ENCODE data around the gene POLN.
"Not testable (repeated sequence)": the region's sequence is repeated elsewhere in the genome, so short reads cannot be mapped to it uniquely, and the experiment has no call there.

POLN gene

GRCh38 chr4:2049381-2049780 lies 192.5 kb downstream of the POLN start:
- no peak for DNase-seq

GRCh38 chr4:2048831-2049230 lies 193.1 kb downstream of the POLN start:
- peak; percentile 2 for DNase-seq

- DNase-seq, result peak; percentile 1
These were observed 193.9 kb downstream of the POLN start for GRCh38 chr4:2047781-2048581.

DNA sequence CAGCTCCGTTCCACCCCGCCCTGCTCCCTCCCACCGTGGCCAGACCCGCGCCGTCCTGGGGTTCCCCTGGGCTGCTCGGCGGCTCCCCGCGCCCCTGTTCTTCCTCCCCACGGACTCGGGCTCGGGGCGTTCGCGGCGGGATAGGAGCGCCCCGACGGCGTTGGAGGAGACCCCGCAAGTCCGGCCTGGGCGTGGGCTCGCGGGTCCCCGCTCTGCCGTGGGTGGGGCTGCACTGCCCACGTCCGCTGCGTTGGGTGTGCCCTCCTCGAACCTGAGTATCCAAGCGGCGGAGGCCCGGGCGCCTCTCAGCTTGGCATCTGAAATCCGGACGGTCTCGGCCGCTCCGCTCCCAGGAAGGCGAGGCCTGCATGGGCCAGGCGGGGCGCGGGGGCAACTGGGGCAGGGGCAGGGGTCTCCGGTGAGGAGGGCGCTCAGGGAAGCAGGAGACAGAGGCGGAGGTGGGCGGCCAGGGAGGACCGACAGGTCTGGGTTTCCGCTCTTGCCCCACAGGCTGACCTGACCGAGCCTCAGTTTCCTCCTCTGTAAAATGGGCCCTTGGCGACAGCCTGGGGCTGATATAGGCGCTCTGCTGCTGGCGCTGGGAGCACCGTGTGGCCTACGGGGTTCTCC lies 194.8 kb downstream of the POLN start:
- DNase-seq, result no peak

- no peak for DNase-seq
These were observed 195.6 kb downstream of the POLN start for GRCh38 chr4:2046031-2046961.

- DNase-seq, result no peak
These were observed 196.4 kb downstream of the POLN start for GRCh38 chr4:2045518-2045951.

DNA sequence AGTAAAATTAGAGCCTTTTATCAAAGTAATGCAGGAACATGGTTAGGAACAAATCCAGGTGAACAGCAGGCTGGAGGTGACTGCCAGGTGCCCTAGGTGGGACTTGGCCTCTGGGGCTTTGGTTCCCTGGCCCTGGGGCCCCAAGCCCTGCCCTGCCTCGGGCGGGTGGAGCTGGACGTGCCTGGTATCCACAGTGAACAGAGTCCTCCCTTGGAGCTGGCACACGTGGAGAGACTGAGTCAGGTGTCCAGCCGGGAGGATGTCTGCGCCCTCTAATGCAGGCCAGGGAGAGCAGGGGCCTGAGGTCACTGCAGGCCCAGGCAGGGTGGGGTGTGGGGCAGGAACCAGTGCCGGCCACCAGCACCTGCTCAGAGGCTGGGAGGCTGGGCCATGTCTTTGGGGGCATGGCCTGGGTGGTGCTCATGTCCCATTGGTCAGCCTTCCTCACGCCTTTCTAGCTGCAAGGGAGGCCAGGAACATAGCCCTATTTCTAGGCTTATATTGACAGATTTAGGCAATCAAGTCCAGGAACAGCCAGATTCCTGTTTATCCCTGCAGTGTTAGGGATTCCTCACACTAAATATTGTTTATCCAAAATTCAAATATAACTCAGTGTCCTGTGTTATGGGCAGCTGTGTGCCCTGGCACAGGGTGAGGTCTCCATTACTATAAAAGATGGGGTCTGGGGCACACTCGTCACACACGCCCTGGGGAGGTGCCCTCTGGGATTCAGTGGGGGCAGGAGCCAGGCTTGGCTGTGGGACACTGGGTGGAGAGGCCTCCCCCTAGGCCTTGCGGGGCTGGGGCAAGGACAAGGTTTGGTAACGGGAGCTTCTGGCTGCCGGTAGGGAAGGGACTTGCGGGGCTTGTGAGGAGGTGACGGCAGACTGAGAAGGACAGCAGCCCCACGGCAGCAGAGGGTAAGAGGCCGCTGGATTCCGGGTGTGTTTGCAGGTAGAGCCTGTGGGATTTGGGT lies 197.1 kb downstream of the POLN start:
- no peak for DNase-seq

- no peak for DNase-seq
These were observed 197.8 kb downstream of the POLN start for GRCh38 chr4:2044119-2044485.

GRCh38 chr4:2043396-2044118 lies 198.4 kb downstream of the POLN start:
- no peak for DNase-seq

DNA sequence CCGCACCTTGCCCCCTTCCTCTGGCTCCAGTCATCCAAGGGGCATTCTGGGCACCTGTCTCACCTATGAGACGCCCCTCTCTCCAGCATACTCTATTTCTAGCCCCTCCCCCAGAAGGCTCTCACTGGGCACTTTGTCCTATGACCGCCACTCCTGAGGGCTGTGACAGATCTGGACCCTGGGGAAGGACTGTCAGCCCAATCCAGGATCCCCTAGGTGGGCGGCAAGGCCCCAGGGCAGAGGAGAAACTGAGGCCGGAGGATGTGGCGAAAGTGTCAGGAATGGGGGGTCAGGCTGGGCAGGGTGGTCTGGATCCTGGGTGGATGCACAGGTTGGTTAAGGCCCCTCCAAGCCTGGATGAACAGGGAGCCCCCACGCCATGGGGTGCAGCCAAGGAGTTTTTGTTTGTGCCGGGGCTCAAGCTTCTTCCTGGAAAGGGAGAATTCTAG lies 198.9 kb downstream of the POLN start:
- DNase-seq, result no peak

DNA sequence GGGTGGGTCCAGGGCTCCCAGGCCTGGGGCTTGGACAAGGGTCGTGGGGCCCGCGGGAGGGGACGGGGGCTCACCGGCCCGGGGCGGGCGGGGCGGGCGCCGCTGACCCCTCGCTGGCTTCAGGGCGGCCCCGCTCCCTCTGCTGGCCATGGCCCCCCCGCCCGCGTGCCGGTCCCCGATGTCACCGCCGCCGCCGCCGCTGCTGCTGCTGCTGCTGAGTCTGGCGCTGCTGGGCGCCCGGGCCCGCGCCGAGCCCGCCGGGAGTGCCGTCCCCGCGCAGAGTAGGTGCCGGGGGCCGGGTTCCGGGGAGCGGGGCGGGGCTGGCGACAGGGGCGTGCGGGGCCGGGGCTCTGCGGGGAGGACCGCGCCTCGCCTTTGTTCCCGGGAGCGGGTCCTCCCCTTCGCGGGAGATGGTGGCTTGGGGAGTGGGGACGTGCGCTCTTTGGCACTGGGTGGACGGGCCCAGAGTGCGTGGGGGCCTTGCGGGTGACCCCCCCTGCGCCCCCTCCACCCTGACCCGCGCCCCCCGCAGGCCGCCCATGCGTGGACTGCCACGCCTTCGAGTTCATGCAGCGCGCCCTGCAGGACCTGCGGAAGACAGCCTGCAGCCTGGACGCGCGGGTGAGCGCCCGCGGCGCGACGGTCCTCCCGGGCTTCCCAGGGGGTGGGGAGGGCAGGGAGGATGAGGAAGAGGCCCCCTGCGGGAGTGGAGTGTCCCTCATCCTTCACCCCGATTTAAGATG lies 199.5 kb downstream of the POLN start:
- peak; percentile 46 for DNase-seq

DNA sequence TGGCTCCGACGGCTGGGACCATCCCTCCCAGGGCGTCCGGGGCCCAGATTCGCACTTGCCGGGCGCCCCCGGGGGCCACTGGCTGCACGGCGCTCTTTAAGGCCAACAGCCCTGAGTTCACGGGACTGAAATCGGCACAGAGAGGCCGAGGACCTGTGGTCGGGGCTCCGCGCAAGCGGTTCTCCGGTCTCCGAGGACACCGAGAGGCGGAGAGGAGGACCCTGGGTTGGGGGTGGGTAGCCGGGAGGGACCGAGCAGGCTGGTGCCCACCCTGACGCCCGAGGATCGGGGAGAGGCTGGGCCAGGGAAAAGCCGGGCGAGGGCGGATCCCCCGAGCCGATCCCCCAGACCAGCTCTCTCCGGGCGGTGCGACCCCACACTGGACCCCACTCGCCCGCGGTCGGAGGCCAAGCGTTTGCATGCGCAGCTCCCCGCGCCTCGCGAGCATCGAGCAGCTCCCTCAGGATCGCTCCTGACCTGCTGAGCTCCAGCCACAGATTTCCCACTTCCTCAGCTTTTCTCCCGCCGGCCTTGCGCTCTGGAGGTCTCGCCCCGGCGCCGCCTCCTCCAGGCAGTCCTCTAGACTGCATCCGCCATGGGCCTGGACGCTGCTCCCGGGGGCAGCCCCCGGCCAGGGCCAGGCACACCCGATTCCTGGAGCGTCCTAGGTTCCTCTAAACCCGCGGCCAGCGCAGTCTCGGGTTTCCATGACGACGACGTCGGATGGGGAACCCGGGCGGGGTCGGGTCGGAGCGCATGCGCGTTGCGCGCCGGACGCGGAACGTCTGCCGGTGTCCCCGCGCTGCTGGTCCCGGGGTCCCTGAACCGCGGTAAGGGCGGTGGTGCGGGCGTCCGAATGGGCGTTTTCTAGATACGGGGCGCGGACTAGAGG lies 200.4 kb downstream of the POLN start:
- peak; percentile 92 for DNase-seq

DNA sequence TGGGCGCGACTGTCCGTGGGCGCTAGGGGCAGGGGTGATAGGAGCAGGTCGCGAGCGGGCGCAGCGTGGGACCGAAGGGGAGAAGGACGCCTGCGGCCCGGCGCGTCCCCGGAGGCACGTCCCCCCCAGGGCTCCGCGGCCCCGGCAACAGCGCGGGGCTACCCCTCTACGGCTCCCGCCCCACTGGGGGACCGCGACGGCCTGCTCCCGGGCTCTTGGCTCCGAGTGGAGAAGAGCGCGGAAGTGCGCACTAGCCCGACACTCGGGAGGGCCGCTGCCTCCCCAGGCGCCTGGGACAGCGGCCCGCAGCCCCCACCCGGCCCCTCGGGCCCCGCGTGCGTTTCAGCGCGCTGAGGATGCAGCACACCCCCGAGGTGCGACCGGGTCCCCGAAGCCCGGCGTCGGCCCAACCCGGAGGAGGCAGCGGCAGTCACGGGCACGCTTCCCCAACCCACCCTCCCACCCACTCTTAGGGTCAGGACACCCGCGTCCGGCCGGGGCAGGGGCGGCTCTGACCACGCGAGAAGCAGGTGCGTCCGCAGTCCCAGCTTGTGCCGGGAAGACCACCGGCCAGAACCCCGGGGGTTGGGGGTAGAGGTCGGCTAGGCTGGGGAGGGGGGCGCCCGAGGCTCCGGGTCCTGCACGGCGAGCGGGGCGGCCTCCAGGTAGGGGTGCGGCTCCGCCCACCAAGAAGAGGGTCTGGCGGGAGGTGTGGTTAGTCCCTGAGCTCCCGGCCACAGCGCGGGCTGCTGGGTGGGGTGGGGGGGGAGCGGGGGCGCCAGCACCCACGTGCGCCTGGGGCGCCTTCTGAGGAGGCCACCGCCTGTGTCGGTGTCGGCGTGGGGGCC lies 201.3 kb downstream of the POLN start:
- DNase-seq, result no peak

DNA sequence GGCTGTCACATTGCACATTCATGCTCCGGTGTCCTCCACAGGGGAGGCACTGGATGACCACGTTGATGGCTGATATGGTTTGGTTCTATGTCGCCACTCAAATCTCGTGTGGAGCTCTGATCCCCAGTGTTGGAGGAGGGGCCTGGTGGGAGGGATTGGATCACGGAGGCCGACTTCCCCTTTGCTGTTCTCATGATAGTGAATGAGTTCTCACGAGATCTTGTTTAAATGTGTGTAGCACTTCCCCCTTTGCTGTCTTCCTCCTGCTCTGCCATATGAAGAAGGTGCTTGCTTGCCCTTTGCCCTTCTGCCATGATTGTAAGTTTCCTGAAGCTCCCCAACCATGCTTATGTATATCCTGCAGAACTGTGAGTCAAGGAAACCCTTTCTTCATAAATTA lies 205.1 kb downstream of the POLN start:
- no peak for DNase-seq

GRCh38 chr4:2036327-2036726 lies 205.6 kb downstream of the POLN start:
- no peak for DNase-seq

- not testable (repeated sequence) for DNase-seq
These were observed 210.8 kb downstream of the POLN start for GRCh38 chr4:2031161-2031560.

DNA sequence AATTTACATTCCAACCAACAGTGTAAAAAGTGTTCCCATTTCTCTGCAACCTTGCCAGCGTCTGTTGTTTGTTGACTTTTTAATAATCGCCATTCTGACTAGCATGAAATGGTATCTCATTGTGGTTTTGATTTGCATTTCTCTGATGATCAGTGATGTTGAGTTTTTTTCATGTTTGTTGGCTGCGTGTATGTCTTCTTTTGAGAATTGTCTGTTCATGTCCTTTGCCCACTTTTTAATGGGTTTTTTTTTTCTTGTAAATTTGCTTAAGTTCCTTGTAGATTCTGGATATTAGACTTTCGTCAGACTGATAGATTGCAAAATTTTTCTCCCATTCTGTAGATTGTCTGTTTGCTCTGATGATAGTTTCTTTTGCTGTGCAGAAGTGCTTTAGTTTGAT lies 214.8 kb downstream of the POLN start:
- not testable (repeated sequence) for DNase-seq

DNA sequence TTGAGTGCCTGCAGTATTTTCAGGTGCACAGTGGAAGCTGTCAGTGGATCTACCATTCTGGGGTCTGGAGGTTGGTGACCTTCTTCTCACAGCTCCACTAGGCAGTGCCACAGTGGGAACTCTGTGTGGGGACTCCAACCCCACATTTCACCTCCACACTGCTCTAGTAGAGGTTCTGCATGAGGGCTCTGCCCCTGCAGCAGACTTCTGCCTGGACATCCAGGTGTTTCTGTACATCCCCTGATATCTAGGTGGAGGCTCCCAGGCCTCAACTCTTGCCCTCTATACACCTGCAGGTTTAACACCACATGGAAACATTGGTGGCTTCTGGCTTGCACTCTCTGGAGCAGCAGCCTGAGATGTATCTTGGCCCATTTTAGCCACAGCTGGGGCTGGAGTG lies 216.1 kb downstream of the POLN start:
- DNase-seq, result no peak

DNA sequence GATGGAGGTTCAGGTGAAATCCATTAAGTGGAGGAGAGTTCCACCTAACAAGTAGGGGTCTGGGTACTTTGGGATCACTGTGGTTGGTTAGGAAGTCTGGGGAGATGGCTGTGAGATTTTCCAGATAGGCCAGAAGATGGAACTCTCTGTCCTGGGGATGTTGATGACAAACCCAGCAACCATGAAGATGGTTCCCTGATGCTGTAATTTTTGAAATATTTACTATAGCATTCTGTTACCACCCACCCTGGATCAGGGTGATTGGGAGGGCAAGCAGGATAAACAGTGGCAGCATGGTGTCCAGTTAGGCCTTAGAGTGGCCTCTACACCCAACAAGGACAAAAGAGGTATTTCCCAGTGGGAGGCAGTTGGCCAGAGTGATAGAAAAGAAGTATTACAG lies 217.2 kb downstream of the POLN start:
- no peak for DNase-seq
